ENCODE results near the gene CUEDC2.

The CUEDC2 gene, protein sequence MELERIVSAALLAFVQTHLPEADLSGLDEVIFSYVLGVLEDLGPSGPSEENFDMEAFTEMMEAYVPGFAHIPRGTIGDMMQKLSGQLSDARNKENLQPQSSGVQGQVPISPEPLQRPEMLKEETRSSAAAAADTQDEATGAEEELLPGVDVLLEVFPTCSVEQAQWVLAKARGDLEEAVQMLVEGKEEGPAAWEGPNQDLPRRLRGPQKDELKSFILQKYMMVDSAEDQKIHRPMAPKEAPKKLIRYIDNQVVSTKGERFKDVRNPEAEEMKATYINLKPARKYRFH

GRCh38 chr10:102432162-102432950 lies at the start of gene CUEDC2:
Gene CUEDC2 (minus strand): TSS chr10:102432574. CDS start chr10:102425188, 7,386 bp downstream.
- DNase-seq = peak; percentile 99

- no peak for DNase-seq
These were observed 48.0 kb upstream of the CUEDC2 start for GRCh38 chr10:102480396-102480795.

GRCh38 chr10:102479651-102480050 lies 47.3 kb upstream of the CUEDC2 start:
- DNase-seq = no peak

DNA sequence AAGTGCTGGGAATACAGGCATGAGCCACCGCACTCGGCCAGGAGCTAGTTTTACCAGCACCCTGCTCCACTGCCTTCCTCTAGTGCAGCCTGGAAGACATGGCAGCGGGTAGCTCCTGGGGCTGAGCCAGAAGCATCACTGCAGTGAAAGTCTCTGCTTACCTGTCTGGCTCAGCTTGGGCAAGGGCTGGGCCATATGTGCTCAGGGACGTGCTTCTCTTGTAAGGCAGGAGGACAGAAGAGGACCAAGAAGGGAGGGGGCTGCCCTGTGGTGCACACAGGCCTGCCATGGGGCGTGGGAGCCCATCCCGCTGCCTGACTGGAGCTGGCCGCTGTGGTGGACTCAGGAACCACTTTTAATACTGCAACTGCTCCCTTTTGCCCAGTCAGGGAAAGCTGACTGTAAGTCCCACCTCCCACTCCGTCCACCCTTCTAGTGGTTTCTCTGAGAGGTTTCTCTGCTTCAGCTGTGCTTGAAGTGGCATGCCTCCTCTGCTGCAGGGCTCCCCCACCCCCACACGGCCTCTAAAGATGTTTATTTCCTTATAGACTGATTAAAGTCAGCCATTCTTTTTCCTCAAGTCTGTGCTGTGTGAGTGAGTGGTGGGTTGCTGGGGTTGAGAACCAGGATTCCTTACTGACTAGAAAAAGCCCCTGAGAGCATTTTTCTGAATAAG lies 44.2 kb upstream of the CUEDC2 start:
- DNase-seq = no peak

GRCh38 chr10:102475451-102476040 lies 43.2 kb upstream of the CUEDC2 start:
- no peak for DNase-seq

DNA sequence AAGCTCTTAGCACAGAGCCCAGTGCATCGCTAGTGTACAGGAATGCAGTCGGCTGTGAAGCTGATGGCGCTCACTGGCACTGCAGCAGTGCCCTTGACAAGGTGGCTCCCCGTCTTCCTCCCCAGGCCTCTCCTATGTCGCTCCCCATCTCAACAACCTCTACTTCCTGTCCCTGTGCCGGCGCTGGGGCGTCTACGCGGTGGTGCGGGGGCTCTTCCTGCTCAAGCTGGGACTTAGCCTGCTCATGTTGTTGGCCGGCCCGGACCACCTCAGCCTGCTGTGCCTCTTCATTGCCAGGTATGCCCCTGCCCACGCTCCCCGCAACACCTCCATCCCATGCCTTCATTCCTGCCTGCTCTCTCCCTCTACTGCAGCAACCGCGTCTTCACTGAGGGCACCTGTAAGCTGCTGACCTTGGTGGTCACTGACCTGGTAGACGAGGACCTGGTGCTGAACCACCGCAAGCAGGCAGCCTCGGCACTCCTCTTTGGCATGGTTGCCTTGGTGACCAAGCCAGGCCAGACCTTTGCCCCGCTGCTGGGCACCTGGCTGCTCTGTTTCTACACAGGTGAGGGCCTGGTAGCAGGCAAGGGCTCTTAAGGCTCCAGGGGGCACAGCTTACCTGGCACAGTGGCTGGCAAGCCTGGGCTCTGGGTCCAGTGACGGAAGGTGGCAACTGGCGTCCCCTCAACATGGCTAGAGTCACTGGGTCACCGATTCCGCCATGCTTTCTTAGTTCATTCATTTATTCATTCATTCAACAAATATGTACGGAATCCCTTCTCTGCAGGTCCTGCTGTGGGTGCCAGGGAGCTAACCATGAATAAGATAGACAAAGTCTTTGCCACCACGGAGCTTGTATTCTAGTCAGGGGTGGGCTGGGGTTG lies 41.3 kb upstream of the CUEDC2 start:
- DNase-seq = no peak

GRCh38 chr10:102470579-102471546 lies 38.5 kb upstream of the CUEDC2 start:
- no peak for DNase-seq

GRCh38 chr10:102468683-102469082 lies 36.3 kb upstream of the CUEDC2 start:
- no peak for DNase-seq

DNA sequence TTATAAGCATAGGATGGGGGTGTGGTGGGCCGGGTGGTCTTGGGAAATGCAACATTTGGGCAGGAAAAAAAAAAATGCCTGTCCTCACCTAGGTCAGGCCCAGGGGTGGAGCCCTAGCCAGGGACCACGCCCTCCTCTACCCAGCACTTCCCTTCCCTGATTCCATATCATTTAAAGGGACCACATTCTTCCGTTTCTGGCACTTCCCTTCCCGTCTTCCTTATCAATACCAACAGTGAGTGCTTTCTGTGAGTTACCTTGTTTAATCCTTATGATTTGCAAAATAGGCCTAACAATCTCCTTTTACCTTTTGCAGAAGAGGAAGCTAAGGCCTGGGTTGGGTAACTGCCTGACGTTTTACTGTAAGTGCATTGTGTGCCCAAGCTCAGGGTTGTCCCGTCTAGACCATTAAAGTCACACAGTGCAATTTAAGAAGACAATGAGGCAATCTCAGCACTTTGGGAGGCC lies 35.6 kb upstream of the CUEDC2 start:
- no peak for DNase-seq

DNA sequence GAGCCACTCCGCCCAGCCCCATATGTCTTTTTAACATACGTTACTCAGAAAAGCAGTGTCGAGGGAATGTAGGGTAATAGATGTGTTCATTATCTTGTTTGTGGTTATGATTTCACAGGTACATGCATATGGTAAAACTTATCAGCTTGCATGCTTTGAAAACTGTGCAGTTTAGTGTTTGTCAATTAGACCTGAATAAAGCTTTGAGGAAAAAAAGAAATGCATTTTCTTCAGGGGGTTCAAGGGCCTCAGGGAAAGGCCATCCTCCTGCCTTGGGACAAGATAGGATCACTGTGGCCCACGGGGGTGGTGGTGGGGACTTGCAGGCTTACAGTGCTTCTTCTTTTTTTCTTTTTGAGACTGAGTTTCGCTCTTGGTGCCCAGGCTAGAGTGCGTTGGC lies 34.9 kb upstream of the CUEDC2 start:
- DNase-seq = no peak

DNA sequence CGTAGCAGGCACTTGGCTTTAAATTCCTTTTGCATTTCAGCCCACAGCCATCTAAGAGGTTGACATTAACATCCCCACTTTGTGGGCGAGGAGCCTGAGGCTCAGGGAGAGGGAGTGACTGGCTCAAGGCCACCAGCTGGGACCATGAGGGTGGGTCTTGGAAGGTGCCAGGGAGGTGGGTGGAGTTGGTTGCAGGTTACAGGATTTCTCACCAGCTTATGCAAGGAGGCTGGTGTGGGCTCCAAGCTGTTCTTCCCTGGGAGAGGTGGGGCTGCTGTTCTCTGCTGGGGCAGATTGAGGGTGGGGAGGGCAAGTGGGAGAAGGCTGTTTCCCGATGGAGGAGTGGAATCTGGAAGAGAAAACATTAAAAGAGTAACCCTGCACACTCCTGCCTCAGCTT lies 33.1 kb upstream of the CUEDC2 start:
- DNase-seq = no peak

DNA sequence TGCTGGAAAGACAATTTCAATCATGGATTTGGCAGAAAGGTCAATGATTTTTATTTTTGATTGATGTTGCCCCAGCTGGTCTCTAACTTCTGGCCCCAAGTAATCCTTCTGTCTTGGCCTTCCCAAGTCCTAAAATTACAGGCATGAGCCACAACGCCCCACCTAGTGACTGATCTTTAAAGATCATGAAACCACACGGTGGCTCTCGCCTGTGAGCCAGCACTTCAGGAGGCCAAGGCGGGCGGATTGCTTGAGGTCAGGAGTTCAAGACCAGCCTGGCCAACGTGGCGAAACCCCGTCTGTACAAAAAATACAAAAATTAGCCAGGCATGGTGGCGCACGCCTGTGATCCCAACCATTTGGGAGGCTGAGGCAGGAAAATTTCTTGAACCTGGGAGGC lies 31.6 kb upstream of the CUEDC2 start:
- no peak for DNase-seq

- no peak for DNase-seq
These were observed 30.2 kb upstream of the CUEDC2 start for GRCh38 chr10:102462512-102463054.

DNA sequence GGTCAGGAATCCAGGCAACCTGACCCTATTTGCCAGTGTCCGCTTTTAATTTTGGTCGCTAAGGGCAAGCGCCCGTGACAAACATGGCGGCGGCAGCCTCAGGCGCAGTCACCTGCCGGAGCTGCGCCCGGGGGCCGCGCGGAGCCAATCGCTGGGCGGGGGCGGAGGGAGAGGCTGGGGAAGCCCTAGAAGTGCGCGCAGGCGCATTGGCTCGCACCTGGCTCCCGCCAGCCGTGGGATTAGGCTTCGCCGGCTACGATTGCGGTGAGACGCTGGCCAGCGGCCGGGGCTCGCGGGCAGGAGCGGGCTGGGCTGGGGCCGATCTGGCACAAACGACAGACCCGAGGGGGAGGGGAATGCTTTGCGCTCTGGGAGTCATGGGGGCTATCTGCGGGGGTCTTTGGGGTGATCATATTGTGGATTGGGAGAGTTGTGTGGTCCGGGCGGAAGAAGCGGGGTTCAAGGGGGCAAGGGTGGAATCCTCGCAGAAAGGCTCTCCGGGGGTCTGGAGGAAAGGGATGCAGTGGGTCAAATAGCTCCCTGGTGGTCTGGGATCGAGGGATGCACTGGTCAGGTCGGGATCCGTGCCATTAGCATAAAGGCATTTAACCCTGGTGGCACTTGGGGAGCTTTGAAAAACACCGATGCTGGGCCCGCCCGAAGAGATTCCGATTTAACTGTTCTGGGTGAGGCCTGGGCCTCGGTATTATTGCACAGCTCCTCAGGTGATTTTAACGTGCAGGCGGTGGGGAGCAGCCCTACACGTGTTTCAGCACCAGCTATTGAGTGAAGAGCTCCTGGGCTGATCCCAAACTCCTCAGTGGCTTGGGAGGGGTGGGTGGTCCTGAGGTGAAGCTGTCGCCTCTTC lies 29.0 kb upstream of the CUEDC2 start:
- peak; percentile 90 to 95 for DNase-seq

DNA sequence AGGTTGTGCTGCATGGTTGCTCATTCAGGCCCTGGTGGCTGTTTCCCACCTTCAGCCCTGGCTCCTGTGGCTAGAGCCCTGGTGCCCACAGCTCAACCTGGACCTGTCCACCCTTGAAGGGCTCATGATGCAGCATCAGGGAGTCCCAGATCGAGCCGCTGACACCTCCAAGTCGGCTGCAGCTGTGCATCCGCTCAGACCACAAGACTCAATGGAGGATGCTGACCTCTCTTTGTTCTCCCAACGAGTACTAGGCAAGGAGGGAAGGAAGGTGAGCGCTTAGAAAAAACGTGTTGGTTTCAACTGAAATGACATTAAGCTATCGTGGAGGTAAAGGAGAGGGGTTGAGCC lies 28.4 kb upstream of the CUEDC2 start:
- DNase-seq = no peak

DNA sequence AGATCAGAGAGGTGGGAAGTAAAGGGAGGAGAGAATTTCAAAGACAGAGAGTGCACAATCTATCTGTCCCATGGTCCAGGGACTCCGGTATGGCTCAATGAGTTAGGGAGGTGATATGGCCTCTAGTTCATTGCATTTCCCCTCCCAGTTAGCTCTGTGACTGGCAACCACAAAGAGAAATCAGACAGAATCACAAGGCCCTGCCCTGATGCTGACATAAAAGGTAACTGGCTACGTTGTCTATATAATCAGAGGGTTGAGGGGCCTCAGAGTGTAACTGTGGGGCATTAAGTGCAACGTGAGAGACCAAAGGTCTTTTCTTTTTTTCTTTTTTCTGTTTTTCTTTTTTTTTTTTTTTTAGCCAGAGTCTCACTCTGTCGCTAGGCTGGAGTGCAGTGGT lies 26.3 kb upstream of the CUEDC2 start:
- DNase-seq = no peak

GRCh38 chr10:102457591-102458150 lies 25.3 kb upstream of the CUEDC2 start:
- no peak for DNase-seq

DNA sequence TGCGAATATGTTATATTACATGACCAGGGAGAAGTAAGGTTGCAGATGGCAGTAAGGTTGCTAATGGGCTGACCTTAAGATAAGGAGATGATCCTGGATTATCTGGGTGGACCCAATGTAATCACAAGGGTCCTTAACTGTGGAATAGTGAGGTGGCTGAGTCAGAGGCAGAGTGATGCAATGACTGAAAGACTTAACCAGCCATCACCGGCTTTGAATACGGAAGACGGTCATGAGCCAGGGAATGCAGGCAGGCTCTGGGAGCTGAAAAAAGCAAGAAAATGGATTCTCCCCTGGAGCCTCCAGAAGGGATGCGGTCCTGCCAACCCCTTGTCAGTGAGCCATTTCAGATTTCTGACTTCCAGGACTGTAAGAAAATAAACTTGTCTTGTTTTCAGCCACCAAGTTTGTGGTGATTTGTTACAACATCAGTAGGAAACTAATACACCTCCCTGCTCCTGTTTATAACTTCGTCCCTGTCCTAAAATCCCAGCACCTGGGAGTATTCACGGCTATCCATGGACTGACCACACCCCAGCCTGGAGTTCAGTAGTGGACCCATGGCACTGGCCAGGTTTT lies 23.6 kb upstream of the CUEDC2 start:
- no peak for DNase-seq

All from stimulated activated CD4-positive, alpha-beta T cell treated with anti-CD3 and anti-CD28 coated beads, Interleukin-2, amount 100 ng/mL, for 48 hours (primary cell).